Activated T-helper 9 cell treated with anti-CD3 and anti-CD28 coated beads, Interleukin-2, amount 50 U/mL, for 16 hours (primary cell): ENCODE data around the gene STX3.
"Not testable (repeated sequence)": the region's sequence is repeated elsewhere in the genome, so short reads cannot be mapped to it uniquely, and the experiment has no call there.

Experiments
- DNase-seq: peaks from one replicate; pipeline ENCODE4 v3.0.0-alpha.2; 2020; ENCODE audit warnings: low read depth

The STX3 gene

GRCh38 chr11:59791639-59792038, 36.5 kb downstream of the STX3 start:
- no peak for DNase-seq

DNA sequence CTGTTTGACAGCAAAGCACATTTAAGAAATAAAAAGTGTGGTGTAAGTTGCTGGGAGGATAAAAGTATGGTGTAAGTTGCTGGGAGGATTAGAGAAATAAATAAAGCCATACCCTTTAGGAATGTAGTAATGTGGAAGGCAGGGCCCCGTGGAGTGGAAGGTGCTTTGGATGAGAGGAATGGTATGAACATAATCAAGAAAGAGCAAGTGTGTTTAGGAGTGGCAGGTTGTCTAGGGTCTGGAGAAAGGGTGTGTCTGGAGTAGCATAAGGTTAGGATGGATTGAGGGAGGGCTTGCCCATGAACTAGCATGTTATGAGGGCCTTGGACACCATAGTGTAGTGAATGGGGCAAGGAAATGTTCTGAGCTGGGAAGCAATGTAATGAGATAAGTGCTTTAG, 37.3 kb downstream of the STX3 start:
- no peak for DNase-seq

- DNase-seq, result no peak
Measured at GRCh38 chr11:59794417-59794816, 39.2 kb downstream of the STX3 start.

GRCh38 chr11:59800390-59801025, 45.3 kb downstream of the STX3 start:
- no peak for DNase-seq

GRCh38 chr11:59801160-59801706, 46.1 kb downstream of the STX3 start:
- DNase-seq, result no peak

DNA sequence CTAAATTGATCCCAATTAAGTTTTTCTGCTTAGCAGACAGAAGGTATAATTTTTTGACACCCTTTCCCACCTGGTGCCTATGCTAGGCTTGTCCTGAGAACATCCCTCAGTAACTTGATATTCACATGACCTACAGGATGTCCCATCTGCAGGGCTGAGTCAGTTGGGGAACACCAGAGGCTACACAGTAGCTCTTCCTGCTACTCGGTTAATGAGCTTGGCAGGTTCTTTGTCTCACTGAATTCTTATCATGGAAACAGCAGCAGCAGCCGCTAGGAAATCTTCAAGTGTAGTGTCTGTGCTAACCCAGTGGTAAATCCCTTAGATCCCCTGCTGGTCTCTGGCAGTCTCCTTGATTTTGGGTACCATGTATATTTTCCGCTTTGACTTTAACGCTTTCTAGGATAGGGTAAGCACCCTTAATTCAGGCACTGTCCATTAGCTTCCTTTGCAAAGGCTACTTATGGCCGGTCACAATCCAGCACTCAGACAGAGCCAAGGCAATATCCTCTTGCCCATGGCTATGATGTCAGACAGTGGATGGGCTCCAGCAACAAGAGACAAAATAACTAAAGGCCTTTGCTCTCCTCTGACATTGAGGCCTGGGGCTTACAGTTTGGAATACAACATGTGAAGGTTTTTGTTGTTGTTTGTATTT, 46.9 kb downstream of the STX3 start:
- DNase-seq, result no peak

GRCh38 chr11:59802639-59803176, 47.5 kb downstream of the STX3 start:
- no peak for DNase-seq

DNA sequence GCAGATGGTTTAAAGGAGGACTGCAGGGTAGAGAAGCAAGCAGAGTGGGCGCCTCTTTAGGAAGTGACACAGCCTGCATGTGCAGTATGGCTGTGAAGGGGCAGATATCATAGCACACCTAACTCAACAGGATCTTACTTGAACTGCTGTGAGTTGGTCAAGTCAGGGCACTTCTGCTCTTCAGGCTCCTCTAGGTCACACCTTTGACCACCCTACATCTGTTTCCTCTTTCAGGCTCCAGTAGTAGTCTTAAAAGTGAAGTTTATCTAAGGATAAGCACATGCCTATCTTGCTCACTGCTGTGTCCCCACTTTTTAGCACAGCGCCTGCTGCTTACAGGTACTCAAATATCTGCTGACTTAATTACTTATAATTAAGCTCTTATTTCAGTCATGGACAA, 48.9 kb downstream of the STX3 start:
- DNase-seq, result no peak

DNA sequence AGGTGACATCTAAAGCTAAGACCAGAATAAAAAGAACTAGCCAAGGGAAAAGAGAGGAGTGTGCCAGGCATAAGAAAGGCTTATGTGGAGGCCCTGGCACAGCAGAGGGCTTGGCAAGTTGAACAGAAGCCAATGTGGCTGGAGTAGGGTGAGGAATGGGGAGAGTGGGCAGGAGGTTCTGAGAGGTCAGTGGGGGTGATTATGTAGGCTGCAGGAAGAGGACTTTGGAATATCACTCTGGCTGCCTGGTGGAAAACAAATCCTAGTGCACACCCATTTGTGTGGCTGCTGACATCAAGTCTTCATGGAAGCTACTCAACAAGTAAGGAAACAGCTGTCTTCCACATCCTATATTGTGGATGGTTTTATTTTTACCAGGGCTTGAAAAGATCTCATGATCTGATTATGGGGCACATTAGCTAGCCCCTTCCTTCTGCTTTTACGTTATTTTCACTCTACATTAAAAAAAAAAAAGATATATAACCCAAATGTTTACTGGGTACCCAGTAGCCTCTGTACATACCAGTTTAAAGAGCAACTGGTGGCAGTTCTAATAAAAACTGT, 52.0 kb downstream of the STX3 start:
- DNase-seq, result no peak

DNA sequence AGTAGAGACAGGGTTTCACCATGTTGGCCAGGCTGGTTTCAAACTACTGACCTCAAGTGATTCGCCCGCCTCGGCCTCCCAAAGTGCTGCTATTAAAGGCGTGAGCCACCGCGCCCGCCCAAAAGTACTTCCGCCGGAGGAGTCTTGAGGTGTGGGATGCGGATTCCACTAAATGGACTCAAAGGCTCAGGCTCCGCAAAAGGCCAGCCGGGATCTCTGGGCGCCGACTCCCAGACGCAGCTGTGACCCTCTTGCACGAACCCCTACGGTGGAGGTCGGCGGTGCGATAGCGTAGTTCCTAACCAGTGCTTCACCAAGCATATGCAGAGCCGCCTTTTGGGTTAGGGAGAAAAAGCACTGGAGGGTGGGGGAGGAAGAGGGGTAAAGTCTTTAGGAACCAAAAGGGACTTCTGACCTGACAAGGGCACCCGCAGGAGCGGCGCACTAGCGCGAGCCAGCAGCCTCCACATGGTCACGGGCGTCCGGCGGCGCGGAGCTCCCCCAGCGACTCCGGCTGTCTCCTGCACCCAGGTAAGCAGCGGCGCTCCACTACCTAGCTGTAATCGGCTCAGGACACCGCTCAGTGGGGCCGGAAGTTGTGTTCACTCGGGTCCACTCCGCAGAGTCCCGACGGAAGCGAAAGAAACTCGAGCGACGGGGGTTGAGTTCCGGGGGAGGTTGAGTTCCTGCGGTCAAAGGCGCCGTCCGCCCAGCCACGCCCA, 55.2 kb downstream of the STX3 start, which contains the start of gene MRPL16:
MRPL16 (minus strand) TSS at position 590 of the 722 bp plus-strand sequence; CDS start at position 470, 120 bp downstream.
- peak; percentile 83 for DNase-seq

DNA sequence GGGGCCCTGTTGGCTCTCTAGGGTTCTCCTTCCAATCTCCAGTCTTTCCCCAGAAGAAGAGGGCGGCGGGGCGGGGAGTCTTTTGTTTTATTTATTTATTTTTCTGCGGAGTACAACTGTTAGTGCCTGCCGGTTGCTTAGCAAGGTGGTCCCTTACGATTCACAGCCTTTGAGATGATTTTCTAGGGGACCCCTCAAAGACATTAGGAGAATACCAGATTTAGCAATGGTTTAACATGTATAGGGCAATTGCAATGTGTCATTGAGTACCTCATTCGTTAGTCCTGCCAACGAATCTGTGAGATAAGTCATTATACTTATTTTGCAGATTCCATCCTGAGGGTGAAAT, 55.7 kb downstream of the STX3 start:
- DNase-seq, result no peak

GRCh38 chr11:59812220-59812619, 57.0 kb downstream of the STX3 start:
- no peak for DNase-seq

GRCh38 chr11:59813364-59813763, 58.2 kb downstream of the STX3 start:
- DNase-seq, result no peak

DNA sequence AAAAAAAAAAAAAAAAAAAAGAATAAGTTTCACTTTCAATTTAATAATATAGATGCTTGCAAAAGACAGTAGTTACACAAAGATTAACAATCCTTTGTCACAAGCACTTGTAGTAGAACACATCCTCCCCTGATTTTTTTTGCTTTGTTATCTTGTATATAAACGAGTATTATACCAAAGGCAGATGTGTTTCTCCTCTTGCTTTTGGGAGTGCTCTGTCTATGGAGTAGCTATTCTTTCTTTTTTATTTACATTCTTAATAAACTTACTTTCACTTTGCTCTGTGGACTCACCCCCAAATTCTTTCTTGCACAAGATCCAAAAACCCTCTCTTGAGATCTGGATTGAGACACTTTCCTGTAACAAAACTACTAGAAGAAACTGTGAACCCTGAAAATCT, 58.8 kb downstream of the STX3 start:
- DNase-seq, result no peak

- no peak for DNase-seq
Measured at GRCh38 chr11:59815754-59816153, 60.6 kb downstream of the STX3 start.

GRCh38 chr11:59816434-59816833, 61.3 kb downstream of the STX3 start:
- not testable (repeated sequence) for DNase-seq

- no peak for DNase-seq
Measured at GRCh38 chr11:59818572-59818971, 63.4 kb downstream of the STX3 start.

DNA sequence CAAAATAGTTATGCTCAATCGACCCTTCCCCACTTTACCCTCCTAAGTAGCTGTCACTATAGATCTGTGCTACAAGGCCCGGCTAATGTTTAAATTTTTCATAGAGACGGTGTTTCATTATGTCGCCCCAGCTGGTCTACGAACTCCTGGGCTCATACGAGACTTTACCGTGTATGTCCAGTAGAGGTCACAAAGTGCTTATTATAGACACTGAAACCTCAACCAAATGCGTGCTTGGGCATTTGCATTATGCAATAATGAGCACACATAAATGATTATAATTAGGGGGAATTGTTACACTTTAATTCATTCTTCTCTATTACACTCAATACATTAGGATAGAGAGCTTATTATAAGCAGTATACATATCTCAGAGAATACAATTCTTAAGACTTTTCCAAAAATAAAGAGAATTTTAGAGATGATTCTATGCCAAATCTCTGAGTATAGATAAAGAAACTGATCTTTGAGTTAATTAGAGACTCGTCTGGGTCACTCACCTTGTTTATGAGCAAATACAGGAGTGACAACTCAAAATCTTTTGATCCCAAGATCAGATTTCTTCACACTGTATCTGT, 67.9 kb downstream of the STX3 start:
- DNase-seq, result no peak

GRCh38 chr11:59829358-59829757, 74.2 kb downstream of the STX3 start:
- no peak for DNase-seq

- no peak for DNase-seq
Measured at GRCh38 chr11:59833602-59834001, 78.4 kb downstream of the STX3 start.

DNA sequence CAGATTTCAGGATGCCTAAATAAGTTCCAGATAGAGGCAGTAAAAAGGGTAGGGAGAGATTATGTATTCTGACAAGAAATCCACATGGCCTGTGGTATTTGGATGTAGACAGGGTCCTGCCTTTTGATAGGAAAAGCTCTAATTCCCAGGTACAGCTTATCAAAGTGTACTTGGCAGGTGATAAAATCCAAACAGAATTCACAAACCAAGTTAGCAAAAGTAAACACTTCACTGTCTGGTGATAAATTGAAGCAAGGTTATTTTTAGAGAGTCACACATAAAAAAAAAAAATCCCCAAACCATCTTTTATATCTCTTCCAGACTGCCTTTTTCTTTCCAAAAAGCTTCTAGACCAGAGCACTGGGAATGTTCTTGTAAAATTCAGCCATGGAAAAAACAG, 84.4 kb downstream of the STX3 start:
- DNase-seq, result no peak

GRCh38 chr11:59841514-59841913, 86.3 kb downstream of the STX3 start:
- DNase-seq, result no peak
